HG02981 (cell line): ENCODE data around the gene COL2A1.

ENCODE experiments used
- ATAC-seq: cut with Tn5 transposase; IDR thresholded peaks from one replicate; pipeline ENCODE4 v1.9.1; 2021; ENCODE audit warnings: mild to moderate bottlenecking, moderate library complexity; ENCODE audit not compliant: unreplicated experiment

The COL2A1 gene

GRCh38 chr12:47991106-47992061 is 12.9 kb downstream of the COL2A1 start:
- no peak for ATAC-seq

GRCh38 chr12:47990351-47991105 is 13.7 kb downstream of the COL2A1 start:
- peak; percentile 90 for ATAC-seq

GRCh38 chr12:47989666-47990065 is 14.6 kb downstream of the COL2A1 start:
- no peak for ATAC-seq

GRCh38 chr12:47989023-47989417 is 15.3 kb downstream of the COL2A1 start:
- ATAC-seq = no peak

GRCh38 chr12:47988073-47989022 is 15.9 kb downstream of the COL2A1 start:
- ATAC-seq = no peak

GRCh38 chr12:47987411-47988072 is 16.7 kb downstream of the COL2A1 start:
- no peak for ATAC-seq

- no peak for ATAC-seq
Observed at GRCh38 chr12:47986832-47987231, 17.4 kb downstream of the COL2A1 start.

- ATAC-seq = no peak
Observed at GRCh38 chr12:47986291-47986660, 18.0 kb downstream of the COL2A1 start.

- no peak for ATAC-seq
Observed at GRCh38 chr12:47985596-47986290, 18.5 kb downstream of the COL2A1 start.

- ATAC-seq = no peak
Observed at GRCh38 chr12:47984331-47984801, 19.9 kb downstream of the COL2A1 start.

- no peak for ATAC-seq
Observed at GRCh38 chr12:47983541-47984115, 20.6 kb downstream of the COL2A1 start.

GRCh38 chr12:47982770-47983169 is 21.5 kb downstream of the COL2A1 start:
- no peak for ATAC-seq

- no peak for ATAC-seq
Observed at GRCh38 chr12:47982311-47982710, 22.0 kb downstream of the COL2A1 start.

- ATAC-seq = no peak
Observed at GRCh38 chr12:47981496-47982260, 22.6 kb downstream of the COL2A1 start.

- no peak for ATAC-seq
Observed at GRCh38 chr12:47980779-47981495, 23.3 kb downstream of the COL2A1 start.

GRCh38 chr12:47980197-47980596 is 24.1 kb downstream of the COL2A1 start:
- ATAC-seq = no peak

GRCh38 chr12:47979686-47980085 is 24.6 kb downstream of the COL2A1 start:
- no peak for ATAC-seq

GRCh38 chr12:47979166-47979565 is 25.1 kb downstream of the COL2A1 start:
- ATAC-seq = no peak
